Stomach (tissue), 4 donors: Measurements from ENCODE around the gene RABGAP1L.

Experiments used
- EP300 ChIP-seq: sonication (generic); formaldehyde crosslinking; IDR thresholded peaks from one replicate; pipeline ENCODE4 v1.6.1; 2017; ENCODE audit warnings: antibody characterized with exemption
- POLR2A ChIP-seq, 4 donors: fragments of 450-650 bp; IDR thresholded peaks; one replicate each; pipeline ENCODE4 v1.6.1; 2016; ENCODE audit warnings: antibody characterized with exemption in 4 of 4, control low read depth in 2 of 4, mild to moderate bottlenecking in 1 of 4, moderate library complexity in 1 of 4
- POLR2AphosphoS5 ChIP-seq, 3 donors: sonication (generic); formaldehyde crosslinking; IDR thresholded peaks; one replicate each; pipeline ENCODE4 v1.6.1; 2016; ENCODE audit warnings: antibody characterized with exemption in 3 of 3
- TF ChIP-seq, protein P1 (sequence below), 7 experiments: fragments of 450-650 bp in 4 of 7; fragments of 200-600 bp in 3 of 7; sonication (generic) in 3 of 7; IDR thresholded peaks; one replicate each; pipeline ENCODE4 v1.5.1; 2016 to 2019; ENCODE audit warnings: antibody characterized with exemption in 7 of 7, control low read depth in 2 of 7, mild to moderate bottlenecking in 1 of 7

DNA sequence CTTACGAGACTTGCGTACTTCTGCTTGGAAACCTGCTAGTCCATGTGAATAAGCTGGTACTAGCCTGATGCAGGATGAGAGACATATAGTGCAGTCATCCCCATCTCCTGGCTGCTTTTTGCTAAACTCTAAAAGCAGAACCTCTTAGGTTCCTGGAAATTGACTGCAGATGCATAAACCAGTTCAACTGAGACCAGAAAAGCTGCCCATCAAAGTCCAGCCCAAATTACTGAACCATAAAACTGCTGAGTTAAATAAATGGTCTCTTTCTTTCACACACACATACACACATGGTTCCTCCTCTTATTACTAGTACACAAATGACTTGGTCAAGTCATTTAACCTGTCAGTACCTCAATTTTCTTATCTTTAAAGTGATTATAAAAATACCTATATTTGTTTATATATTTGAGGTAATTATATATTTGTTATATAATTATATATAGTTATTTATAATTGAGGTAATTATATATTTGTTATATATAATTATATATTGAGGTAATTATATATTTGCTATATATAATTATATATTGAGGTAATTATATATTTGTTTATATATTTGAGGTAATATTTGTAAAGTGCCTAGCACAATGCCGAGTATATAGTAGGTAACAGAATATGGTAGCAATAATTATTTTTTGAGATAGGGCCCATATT lies 25.2 kb upstream of the RABGAP1L start:
- TF ChIP-seq POLR2A (IDR thresholded peaks at IDR 0.05) (no peak), POLR2AphosphoS5 (IDR thresholded peaks at IDR 0.05) (no peak), EP300 (no peak)
- TF ChIP-seq, protein P1, sequence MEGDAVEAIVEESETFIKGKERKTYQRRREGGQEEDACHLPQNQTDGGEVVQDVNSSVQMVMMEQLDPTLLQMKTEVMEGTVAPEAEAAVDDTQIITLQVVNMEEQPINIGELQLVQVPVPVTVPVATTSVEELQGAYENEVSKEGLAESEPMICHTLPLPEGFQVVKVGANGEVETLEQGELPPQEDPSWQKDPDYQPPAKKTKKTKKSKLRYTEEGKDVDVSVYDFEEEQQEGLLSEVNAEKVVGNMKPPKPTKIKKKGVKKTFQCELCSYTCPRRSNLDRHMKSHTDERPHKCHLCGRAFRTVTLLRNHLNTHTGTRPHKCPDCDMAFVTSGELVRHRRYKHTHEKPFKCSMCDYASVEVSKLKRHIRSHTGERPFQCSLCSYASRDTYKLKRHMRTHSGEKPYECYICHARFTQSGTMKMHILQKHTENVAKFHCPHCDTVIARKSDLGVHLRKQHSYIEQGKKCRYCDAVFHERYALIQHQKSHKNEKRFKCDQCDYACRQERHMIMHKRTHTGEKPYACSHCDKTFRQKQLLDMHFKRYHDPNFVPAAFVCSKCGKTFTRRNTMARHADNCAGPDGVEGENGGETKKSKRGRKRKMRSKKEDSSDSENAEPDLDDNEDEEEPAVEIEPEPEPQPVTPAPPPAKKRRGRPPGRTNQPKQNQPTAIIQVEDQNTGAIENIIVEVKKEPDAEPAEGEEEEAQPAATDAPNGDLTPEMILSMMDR (IDR thresholded peaks at IDR 0.05) = no peak
